ENCODE data around the gene CCDC148. TPM values are rescaled to one million over a fixed set of nuclear protein-coding genes. Genes with fewer than 3 reads are reported as not detected.
"Not testable (repeated sequence)": the region's sequence is repeated elsewhere in the genome, so short reads cannot be mapped to it uniquely, and the experiment has no call there.

Gene CCDC148
- total RNA-seq, 1 donor from 2014 or later, result 1.2 TPM

- DNase-seq, result no peak
Observed at GRCh38 chr2:158458617-158458920, 2.0 kb upstream of the CCDC148 start.

GRCh38 chr2:158457826-158458616 is 1.5 kb upstream of the CCDC148 start:
- H3K4me3 ChIP-seq, result peak overlapping the region; percentile 91
- H3K36me3 ChIP-seq, result no peaks in the 10 kb centered on the region
- intact Hi-C loops (cut with DNase I), result no loop called here
- peak; percentile 47 for TF ChIP-seq CTCF (IDR thresholded peaks at IDR 0.05)
- DNase-seq (peak; percentile 91), ATAC-seq (peak; percentile 87)
- H3K4me1 ChIP-seq, result peaks cover 30% of the 10 kb centered on the region
- H3K9me3 ChIP-seq, result no peaks in the 10 kb centered on the region
- H3K27ac ChIP-seq, result peak overlapping the region; percentile 88
- H3K27me3 ChIP-seq, result no peaks in the 10 kb centered on the region

More at GRCh38 chr2:158458617-158458920, 2.0 kb upstream of the CCDC148 start:
- H3K27me3 ChIP-seq, result no peaks in the 10 kb centered on the region
- peak overlapping the region; percentile 91 for H3K4me3 ChIP-seq
- peak overlapping the region; percentile 88 for H3K27ac ChIP-seq
- no peak for TF ChIP-seq CTCF (IDR thresholded peaks at IDR 0.05)
- H3K36me3 ChIP-seq, result no peaks in the 10 kb centered on the region
- no peak for ATAC-seq
- intact Hi-C loops (cut with DNase I), result no loop called here
- no peaks in the 10 kb centered on the region for H3K9me3 ChIP-seq
- peaks cover 30% of the 10 kb centered on the region for H3K4me1 ChIP-seq

GRCh38 chr2:158457092-158457825 is 706 bp upstream of the CCDC148 start:
- TF ChIP-seq CTCF (IDR thresholded peaks at IDR 0.05), result no peak
- H3K9me3 ChIP-seq, result no peaks in the 10 kb centered on the region
- H3K4me1 ChIP-seq, result peaks cover 30% of the 10 kb centered on the region
- intact Hi-C loops (cut with DNase I), result no loop called here
- H3K27me3 ChIP-seq, result no peaks in the 10 kb centered on the region
- no peaks in the 10 kb centered on the region for H3K36me3 ChIP-seq
- H3K4me3 ChIP-seq, result peak overlapping the region; percentile 91
- DNase-seq (peak; percentile 82), ATAC-seq (peak; percentile 49)
- H3K27ac ChIP-seq, result peak overlapping the region; percentile 88

- no peaks in the 10 kb centered on the region for H3K9me3 ChIP-seq
- intact Hi-C loops (cut with DNase I), result no loop called here
- no peak for TF ChIP-seq CTCF (IDR thresholded peaks at IDR 0.05)
Observed at GRCh38 chr2:158443606-158444005, 12.9 kb downstream of the CCDC148 start.

GRCh38 chr2:158439062-158439461 is 17.5 kb downstream of the CCDC148 start:
- intact Hi-C loops (cut with DNase I); H3K9me3 ChIP-seq; H3K4me1 ChIP-seq; ATAC-seq; H3K27me3 ChIP-seq; H3K27ac ChIP-seq; DNase-seq; H3K4me3 ChIP-seq; H3K36me3 ChIP-seq: not testable (repeated sequence)

More at GRCh38 chr2:158443606-158444005, 12.9 kb downstream of the CCDC148 start:
- no peak for ATAC-seq
- no peaks in the 10 kb centered on the region for H3K4me1 ChIP-seq
- H3K36me3 ChIP-seq, result no peaks in the 10 kb centered on the region
- DNase-seq, result no peak
- H3K27ac ChIP-seq, result no peak overlapping the region
- no peak overlapping the region for H3K4me3 ChIP-seq
- no peaks in the 10 kb centered on the region for H3K27me3 ChIP-seq

GRCh38 chr2:158433716-158434115 is 22.8 kb downstream of the CCDC148 start:
- H3K27me3 ChIP-seq; H3K27ac ChIP-seq; DNase-seq; H3K4me1 ChIP-seq; H3K9me3 ChIP-seq; H3K36me3 ChIP-seq; H3K4me3 ChIP-seq; intact Hi-C loops (cut with DNase I); ATAC-seq: not testable (repeated sequence)
